GM10847 (cell line): ENCODE results near the gene PLVAP.

ENCODE experiments used
- POLR2A ChIP-seq: IDR thresholded peaks from 2 replicates; pipeline ENCODE4 v1.6.1; 2011; ENCODE audit not compliant: insufficient read length; ENCODE audit errors: extremely low read depth

Gene PLVAP, protein sequence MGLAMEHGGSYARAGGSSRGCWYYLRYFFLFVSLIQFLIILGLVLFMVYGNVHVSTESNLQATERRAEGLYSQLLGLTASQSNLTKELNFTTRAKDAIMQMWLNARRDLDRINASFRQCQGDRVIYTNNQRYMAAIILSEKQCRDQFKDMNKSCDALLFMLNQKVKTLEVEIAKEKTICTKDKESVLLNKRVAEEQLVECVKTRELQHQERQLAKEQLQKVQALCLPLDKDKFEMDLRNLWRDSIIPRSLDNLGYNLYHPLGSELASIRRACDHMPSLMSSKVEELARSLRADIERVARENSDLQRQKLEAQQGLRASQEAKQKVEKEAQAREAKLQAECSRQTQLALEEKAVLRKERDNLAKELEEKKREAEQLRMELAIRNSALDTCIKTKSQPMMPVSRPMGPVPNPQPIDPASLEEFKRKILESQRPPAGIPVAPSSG

DNA sequence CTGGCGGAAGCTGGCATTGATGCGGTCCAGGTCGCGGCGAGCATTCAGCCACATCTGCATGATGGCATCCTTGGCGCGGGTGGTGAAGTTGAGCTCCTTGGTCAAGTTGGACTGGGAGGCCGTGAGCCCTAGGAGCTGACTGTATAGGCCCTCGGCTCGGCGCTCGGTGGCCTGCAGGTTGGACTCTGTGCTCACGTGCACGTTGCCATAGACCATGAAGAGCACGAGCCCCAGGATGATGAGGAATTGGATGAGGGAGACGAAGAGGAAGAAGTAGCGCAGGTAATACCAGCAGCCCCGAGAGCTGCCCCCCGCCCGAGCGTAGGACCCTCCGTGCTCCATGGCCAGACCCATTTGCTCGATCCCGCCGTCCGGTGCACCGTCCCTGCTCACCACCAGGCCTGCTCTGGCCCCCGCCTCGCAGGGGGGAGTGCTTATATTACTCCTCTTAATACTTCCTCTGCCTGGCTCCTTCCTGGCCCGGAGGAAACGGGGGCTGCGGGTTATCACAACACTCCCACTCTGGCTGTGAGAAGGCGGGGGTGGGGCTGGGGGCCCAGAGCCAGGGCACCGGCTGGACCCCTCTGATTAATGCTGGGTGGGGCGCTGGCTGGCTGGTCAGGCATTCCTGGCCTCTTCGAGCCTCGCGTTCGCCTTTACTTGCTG lies at the start of gene PLVAP:
TSS of gene PLVAP (minus strand) at position 408 of the 666 bp plus-strand sequence. CDS start at position 354, 54 bp downstream.
- no peak for TF ChIP-seq POLR2A

DNA sequence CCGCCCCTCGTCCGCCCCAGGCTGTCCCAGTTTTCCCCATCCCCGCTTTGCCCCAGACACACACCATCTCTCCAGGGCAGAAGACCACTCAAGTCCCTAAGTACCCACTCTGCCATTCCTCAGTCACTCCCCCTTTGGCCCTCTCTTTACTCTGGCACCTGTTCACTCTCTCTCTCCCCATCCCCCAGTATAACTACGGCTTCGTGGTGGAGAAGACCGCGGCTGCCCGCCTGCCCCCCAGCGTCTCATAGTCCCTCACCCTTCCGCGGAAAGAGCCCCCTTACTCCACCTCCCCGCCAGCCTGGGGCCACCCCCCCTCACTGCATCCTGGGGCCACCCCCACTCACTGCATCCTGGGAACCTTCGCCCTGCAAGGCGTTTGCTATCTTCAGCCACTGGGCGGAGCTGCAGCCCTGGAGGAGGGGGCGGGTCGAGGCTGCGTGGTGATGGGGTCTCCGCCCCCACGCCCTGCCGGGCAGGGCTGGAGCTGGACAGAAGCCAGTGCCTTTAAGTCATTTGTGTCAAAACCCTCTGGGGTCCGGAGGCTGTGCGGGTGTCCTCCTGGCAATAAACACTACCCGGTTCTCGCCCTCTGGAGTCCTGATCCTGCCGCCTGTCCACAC lies 47.7 kb upstream of the PLVAP start:
- no peak for TF ChIP-seq POLR2A

DNA sequence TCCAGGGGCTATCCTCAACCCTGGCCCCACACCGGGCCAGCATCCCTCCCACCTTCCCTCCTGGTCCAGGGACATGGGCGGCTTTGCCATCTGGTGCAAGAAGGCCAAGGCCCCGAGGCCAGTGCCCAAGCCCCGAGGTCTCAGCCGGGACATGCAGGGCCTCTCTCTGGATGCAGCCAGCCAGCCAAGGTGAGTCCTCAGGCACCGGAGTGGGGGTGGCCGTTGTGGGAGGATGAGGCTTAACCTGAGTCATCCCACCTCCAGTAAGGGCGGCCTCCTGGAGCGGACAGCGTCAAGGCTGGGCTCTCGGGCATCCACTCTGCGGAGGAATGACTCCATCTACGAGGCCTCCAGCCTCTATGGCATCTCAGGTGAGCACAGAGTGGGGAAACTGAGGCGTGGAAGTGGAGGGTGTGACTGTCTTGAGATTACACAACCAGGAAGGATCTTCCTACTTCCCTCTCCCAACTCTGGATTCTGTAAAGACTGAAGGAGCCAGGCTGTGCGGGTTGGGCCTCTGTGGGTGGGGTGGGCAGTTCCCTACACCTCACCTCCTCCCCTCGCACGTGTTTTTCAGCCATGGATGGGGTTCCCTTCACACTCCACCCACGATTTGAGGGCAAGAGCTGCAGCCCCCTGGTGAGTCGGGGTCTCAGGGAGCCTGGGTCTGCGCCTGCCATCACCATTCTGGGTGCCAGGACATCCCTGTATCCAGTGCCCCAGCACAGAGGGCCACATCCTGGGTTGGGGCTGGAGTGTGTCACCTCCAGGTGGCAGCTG lies 46.5 kb upstream of the PLVAP start:
- TF ChIP-seq POLR2A = no peak

DNA sequence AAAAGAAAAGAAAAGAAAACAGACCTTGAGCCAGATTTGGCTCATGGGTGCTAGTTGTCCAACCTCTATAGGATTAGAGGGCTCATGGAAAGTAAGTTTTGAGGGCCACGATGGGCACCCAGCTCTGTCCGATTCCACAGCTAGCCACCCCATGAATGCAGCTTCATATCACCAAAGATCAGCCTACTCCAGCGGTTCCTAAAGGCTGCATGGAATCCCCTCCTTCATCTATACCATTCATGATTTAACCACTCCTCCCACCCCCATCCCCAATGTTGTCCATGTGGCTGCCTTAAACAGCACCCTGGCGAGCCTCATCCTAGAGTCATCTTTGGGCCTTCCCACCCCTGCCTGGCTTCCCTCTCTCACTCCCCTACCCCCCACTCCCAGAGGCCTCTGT lies 44.8 kb upstream of the PLVAP start:
- no peak for TF ChIP-seq POLR2A

DNA sequence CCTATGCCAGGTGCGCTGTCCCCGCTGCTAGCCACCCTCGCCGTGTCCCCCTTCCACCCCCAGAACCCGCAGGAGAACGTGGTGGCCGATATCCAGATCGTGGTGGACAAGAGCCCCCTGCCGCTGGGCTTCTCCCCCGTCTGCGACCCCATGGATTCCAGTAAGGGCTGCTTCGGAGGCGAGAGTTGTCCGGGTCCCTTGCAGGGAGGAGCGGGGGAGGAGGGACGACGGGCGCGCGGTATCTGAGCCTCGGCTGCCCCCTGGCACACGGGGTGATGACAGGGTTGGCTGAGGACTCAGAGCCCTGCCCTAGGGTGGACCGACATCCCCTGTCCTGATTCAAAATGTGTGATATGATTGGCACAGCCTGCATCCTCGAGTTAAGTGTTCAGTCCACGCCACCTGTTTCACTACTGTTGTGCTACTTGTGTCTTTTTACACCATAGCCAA lies 43.4 kb upstream of the PLVAP start:
- TF ChIP-seq POLR2A = no peak

DNA sequence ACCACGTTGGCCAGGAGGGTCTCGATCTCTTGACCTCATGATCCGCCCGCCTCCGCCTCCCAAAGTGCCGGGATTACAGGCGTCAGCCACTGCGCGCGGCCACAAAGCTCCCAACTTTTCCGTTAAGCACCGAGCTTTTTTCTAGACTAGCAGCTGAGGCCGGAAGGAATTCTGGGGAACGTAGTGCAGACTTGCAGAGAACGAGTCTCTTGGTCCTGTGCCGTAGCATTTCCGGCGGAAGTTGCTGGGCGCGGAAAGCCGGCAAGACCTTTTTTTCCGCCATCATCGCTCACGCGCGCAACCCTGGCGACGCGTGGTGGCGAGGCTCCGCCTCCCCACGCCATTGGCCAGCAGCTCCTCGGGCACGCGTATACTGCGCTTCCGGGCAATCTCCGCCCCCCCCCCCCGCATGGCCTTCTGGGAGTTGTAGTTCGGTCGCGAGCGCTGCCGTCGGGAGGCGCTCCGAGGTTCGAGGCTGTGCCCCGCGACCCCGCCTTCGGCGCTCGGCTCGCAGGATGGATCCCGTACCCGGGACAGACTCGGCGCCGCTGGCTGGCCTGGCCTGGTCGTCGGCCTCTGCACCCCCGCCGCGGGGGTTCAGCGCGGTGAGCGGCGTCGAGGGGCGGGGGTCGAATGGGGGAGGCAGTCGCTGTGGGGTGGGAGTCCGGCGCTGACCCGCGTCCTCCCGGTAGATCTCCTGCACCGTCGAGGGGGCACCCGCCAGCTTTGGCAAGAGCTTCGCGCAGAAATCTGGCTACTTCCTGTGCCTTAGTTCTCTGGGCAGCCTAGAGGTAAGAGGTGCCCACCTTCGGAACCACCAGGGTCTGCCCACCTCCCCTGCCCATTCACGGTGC lies 42.7 kb upstream of the PLVAP start, which contains the start of gene MVB12A:
TSS of gene MVB12A (plus strand) at position 427 of the 854 bp plus-strand sequence. CDS start at position 516, 89 bp downstream.
- TF ChIP-seq POLR2A = peak; percentile 38

DNA sequence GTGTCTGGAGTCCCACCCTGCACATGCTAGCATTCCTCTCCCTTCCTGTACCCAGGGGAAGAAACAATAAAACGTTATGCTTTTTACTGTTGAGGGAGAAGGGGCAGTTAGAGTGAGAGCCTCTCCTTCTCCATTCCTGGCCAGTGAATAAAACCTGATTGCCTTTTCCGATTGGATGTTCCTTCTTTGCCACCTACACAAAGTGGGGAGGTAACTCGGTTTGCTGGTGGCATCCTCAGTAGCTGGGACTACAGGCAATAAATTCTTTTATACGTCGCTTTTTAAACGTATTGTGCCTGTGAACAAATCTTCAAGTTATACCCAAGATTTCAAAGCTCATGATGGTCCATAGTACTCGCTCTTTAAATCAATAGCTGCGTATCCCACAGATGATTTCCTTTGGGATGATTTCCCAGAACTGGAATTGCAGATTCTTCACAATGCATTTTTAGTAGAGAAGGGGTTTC lies 42.0 kb upstream of the PLVAP start:
- no peak for TF ChIP-seq POLR2A

DNA sequence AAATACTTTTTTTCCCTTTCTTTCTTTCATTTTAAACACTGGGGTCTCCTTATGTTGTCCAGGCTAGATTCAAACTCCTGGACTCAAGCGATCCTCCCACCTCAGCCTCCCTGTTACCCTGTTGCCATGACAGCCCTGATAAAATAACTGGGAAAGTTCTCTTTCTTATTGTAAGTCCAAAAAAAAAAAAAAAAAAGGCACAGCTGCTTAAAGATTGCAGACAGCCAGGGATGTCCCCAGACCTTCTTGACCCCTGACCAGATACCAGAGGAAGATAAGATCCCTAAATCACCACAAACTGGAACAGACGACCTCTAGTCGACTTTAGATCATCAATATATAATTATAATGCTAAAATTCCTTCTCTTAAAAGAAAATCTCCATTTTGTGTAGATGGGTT lies 41.6 kb upstream of the PLVAP start:
- no peak for TF ChIP-seq POLR2A

DNA sequence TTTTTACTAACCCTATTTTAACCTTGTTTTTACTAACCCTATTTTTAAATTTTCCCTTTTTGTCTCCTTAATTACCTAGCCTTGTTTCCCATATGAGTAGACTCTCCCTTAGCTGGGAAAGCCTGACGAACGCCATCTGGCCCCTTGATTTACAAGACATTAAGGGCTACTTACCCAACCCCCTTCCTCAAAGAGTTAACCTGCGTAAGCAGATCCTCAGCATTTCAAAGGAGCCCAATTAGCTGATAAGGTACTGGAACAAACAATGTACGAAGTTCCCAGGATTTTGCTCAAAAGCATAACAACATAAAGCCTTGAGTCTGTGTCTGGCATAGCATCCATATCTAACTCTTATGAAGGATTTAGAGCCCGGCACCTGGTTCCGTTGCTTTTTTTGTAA lies 38.0 kb upstream of the PLVAP start:
- no peak for TF ChIP-seq POLR2A

DNA sequence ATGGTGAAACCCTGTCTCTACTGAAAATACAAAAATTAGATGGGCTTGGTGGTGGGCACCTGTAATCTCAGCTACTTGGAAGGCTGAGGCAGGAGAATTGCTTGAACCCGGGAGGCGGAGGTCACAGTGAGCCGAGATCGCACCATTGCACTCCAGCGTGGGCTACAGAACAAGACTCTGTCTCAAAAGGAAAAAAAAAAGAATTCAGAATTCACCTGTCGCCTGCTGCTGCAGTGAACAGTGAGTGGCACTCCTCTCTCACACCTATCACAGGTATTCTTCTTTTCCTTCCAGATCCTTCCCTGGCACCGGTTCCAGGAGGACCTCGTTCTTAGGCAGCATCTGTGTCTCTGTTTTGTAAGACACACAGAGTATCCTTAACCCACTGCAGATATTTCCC lies 37.0 kb upstream of the PLVAP start:
- no peak for TF ChIP-seq POLR2A

DNA sequence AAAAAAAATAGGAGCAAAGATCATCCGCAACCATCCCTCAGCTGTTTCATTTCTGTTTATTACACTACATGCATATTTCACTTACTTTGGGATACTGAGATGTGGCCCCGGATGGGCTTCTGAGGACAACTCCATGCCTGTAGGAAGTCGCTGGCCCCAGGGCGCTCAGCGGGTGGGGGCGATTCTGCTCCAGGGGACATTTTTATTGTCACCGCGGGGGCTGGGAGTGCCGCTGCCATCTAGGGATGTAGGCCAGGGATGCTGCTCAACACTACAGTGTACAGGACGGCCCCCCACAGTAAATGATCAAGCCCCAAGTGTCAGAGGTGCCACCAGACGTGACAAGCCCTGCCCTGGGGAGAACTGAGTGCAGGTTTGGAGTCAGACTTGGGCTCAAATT lies 34.7 kb upstream of the PLVAP start:
- no peak for TF ChIP-seq POLR2A

DNA sequence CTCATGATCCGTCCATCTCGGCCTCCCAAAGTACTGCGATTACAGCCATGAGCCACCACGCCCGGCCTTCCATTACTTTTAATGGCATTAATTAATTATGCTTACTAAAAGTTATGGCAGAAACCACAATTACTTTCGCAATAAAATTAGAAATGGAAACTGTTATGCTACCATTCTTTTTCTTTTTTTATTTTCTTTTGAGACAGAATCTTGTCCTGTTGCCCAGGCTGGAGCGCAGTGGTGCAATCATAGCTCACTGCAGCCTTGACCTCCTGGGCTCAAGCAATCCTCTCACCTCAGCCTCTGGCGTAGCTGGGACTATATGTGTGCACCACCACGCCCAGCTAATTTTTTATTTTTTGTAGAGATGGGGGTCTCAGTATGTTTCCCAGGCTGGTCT lies 32.8 kb upstream of the PLVAP start:
- no peak for TF ChIP-seq POLR2A

DNA sequence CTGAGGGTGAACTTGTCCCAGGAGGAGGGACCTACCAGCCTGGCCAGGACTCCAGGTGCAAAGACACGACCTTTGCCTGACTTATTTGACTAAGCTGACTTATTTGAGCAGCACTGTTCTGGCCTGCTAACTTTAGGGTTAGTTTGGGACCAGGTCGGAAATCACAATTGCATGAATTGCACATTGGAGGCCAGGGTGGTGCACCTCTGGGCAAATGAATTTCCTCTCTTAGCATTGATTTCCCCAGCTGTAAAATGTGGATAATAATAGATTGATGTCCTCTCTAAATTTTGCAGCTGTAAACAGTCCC lies 29.7 kb upstream of the PLVAP start:
- TF ChIP-seq POLR2A = no peak
